ENCODE data around the gene PSMD9.
"Not testable (repeated sequence)": the region's sequence is repeated elsewhere in the genome, so short reads cannot be mapped to it uniquely, and the experiment has no call there.

The PSMD9 gene

GRCh38 chr12:121875582-121875981 is 13.0 kb upstream of the PSMD9 start:
- H3K4me3 ChIP-seq (ENCODE audit: low read depth, low read length, poor library complexity, severe bottlenecking), result no peak overlapping the region
- H3K9me3 ChIP-seq (ENCODE audit: low read length), result no peaks in the 10 kb centered on the region
- no peak overlapping the region for H3K27ac ChIP-seq (ENCODE audit: low read depth, low read length, poor library complexity, severe bottlenecking)
- H3K27me3 ChIP-seq (ENCODE audit: insufficient read depth, low read length), result no peaks in the 10 kb centered on the region
- H3K9me2 ChIP-seq (ENCODE audit: low read depth, low read length), result no peaks in the 10 kb centered on the region
- no peaks in the 10 kb centered on the region for H3K36me3 ChIP-seq (ENCODE audit: insufficient read depth, low read length)
- H2AFZ ChIP-seq (ENCODE audit: low read length), result no peak overlapping the region
- H3K9ac ChIP-seq (ENCODE audit: low read length), result no peak overlapping the region
- TF ChIP-seq CTCF (IDR thresholded peaks at IDR 0.05; ENCODE audit: low read length) (no peak), EZH2 (IDR thresholded peaks at IDR 0.05; ENCODE audit: borderline replicate concordance, low read length) (no peak)
- no peaks in the 10 kb centered on the region for H3F3A ChIP-seq (ENCODE audit: insufficient read depth, low read length)
- no peaks in the 10 kb centered on the region for H3K79me2 ChIP-seq (ENCODE audit: insufficient read depth, low read length)
- no peak overlapping the region for H3K4me2 ChIP-seq (ENCODE audit: low read length)
- H3K4me1 ChIP-seq (ENCODE audit: insufficient read depth, low read length, severe bottlenecking), result no peaks in the 10 kb centered on the region
- H4K20me1 ChIP-seq (ENCODE audit: insufficient read depth, low read length), result no peaks in the 10 kb centered on the region

- not testable (repeated sequence) for H3K9me3 ChIP-seq (ENCODE audit: low read length); H3K27me3 ChIP-seq (ENCODE audit: insufficient read depth, low read length); H3K4me1 ChIP-seq (ENCODE audit: insufficient read depth, low read length, severe bottlenecking); H3K4me2 ChIP-seq (ENCODE audit: low read length); H3K36me3 ChIP-seq (ENCODE audit: insufficient read depth, low read length); H3K9me2 ChIP-seq (ENCODE audit: low read depth, low read length); H3K9ac ChIP-seq (ENCODE audit: low read length); H3K79me2 ChIP-seq (ENCODE audit: insufficient read depth, low read length); H2AFZ ChIP-seq (ENCODE audit: low read length); H4K20me1 ChIP-seq (ENCODE audit: insufficient read depth, low read length); H3F3A ChIP-seq (ENCODE audit: insufficient read depth, low read length); H3K27ac ChIP-seq (ENCODE audit: low read depth, low read length, poor library complexity, severe bottlenecking); H3K4me3 ChIP-seq (ENCODE audit: low read depth, low read length, poor library complexity, severe bottlenecking)
Observed at GRCh38 chr12:121876080-121876447, 12.5 kb upstream of the PSMD9 start.

GRCh38 chr12:121883315-121883660 is 5.3 kb upstream of the PSMD9 start:
- H3F3A ChIP-seq (ENCODE audit: insufficient read depth, low read length), result no peaks in the 10 kb centered on the region; the same call in 1 of the 2 replicates
- no peaks in the 10 kb centered on the region; the same call in 1 of the 2 replicates for H3K27me3 ChIP-seq (ENCODE audit: insufficient read depth, low read length)
- H4K20me1 ChIP-seq (ENCODE audit: insufficient read depth, low read length), result no peaks in the 10 kb centered on the region
- H3K4me1 ChIP-seq (ENCODE audit: insufficient read depth, low read length, severe bottlenecking), result peaks cover 10% of the 10 kb centered on the region
- no peak for TF ChIP-seq EZH2 (IDR thresholded peaks at IDR 0.05; ENCODE audit: borderline replicate concordance, low read length)
- no peak for TF ChIP-seq CTCF (IDR thresholded peaks at IDR 0.05; ENCODE audit: low read length)
- H3K79me2 ChIP-seq (ENCODE audit: insufficient read depth, low read length), result no peaks in the 10 kb centered on the region
- H3K27ac ChIP-seq (ENCODE audit: low read depth, low read length, poor library complexity, severe bottlenecking), result no peak overlapping the region
- no peak overlapping the region for H3K9ac ChIP-seq (ENCODE audit: low read length)
- H3K4me2 ChIP-seq (ENCODE audit: low read length), result no peak overlapping the region
- no peaks in the 10 kb centered on the region for H3K36me3 ChIP-seq (ENCODE audit: insufficient read depth, low read length)
- H3K4me3 ChIP-seq (ENCODE audit: low read depth, low read length, poor library complexity, severe bottlenecking), result no peak overlapping the region
- no peak overlapping the region for H2AFZ ChIP-seq (ENCODE audit: low read length)
- no peaks in the 10 kb centered on the region for H3K9me2 ChIP-seq (ENCODE audit: low read depth, low read length)
- no peaks in the 10 kb centered on the region for H3K9me3 ChIP-seq (ENCODE audit: low read length)

- H3K9me2 ChIP-seq (ENCODE audit: low read depth, low read length); H3K27ac ChIP-seq (ENCODE audit: low read depth, low read length, poor library complexity, severe bottlenecking); H3K9me3 ChIP-seq (ENCODE audit: low read length); H3F3A ChIP-seq (ENCODE audit: insufficient read depth, low read length); H3K4me3 ChIP-seq (ENCODE audit: low read depth, low read length, poor library complexity, severe bottlenecking); H3K9ac ChIP-seq (ENCODE audit: low read length); H3K27me3 ChIP-seq (ENCODE audit: insufficient read depth, low read length); H2AFZ ChIP-seq (ENCODE audit: low read length); H3K4me2 ChIP-seq (ENCODE audit: low read length); H3K36me3 ChIP-seq (ENCODE audit: insufficient read depth, low read length); H4K20me1 ChIP-seq (ENCODE audit: insufficient read depth, low read length): not testable (repeated sequence)
- Histone ChIP-seq H3K4me1 (ENCODE audit: insufficient read depth, low read length, severe bottlenecking) (peaks cover 21% of the 10 kb centered on the region), H3K79me2 (ENCODE audit: insufficient read depth, low read length) (peaks cover 10% of the 10 kb centered on the region)
Observed at GRCh38 chr12:121885129-121885528, 3.5 kb upstream of the PSMD9 start.
